ENCODE data around the gene TBX4.
"Not testable (repeated sequence)": the region's sequence is repeated elsewhere in the genome, so short reads cannot be mapped to it uniquely, and the experiment has no call there.

TBX4 gene

DNA sequence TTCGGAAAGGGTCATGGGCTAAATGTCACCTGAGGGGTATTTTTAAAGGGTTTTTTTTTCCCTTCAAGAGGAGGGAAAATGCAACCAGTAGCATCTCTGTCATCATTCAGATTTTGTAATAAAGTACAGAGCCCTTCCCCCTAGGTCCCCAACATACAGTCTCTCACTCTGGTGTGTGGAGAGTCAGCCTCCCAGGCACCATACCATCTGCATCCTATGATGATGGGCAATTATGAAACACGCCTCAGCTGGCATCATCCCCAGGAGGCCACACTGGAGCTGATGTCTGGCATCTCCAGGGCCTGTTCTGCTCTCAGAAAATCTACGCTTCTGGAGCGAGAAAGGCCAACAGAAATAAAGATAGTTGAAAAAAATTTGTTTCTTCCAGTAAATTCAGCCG, 32.0 kb downstream of the TBX4 start:
- no peak for DNase-seq (ENCODE audit: low read depth)

DNA sequence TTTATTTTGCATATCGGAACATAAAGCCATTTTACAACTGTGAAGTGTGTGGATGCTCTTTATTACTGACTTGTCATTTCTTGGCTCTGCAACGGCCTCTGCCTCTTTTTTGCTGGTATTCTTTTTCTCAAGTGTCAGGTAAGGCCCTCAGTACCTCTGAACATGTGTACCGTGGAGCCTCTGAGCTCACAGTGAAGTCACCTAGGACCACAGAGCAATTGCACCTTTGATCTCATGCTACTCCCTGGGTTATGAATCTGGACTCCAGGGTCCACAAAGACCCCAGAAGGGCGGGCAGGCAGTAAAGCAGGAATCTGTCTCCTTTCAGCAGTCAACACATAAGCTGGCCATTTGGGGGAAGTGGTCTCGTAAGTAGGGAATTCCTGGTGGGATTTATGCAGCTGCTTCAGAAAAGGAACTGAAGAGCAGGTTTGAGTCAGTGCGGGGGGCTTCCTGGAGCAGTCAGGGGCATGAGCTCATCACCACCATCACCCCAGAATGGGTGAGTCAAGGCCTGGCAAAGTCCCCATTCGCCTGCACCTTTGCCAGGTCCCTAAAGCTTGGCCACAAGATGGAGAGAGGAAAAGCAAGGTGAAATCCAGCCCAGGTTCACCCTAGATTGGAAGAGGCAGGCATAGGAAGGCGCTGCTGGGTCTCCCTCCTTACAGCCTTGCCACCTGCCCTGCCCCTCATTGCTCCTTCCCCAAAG, 33.0 kb downstream of the TBX4 start:
- no peak for DNase-seq (ENCODE audit: low read depth)

DNA sequence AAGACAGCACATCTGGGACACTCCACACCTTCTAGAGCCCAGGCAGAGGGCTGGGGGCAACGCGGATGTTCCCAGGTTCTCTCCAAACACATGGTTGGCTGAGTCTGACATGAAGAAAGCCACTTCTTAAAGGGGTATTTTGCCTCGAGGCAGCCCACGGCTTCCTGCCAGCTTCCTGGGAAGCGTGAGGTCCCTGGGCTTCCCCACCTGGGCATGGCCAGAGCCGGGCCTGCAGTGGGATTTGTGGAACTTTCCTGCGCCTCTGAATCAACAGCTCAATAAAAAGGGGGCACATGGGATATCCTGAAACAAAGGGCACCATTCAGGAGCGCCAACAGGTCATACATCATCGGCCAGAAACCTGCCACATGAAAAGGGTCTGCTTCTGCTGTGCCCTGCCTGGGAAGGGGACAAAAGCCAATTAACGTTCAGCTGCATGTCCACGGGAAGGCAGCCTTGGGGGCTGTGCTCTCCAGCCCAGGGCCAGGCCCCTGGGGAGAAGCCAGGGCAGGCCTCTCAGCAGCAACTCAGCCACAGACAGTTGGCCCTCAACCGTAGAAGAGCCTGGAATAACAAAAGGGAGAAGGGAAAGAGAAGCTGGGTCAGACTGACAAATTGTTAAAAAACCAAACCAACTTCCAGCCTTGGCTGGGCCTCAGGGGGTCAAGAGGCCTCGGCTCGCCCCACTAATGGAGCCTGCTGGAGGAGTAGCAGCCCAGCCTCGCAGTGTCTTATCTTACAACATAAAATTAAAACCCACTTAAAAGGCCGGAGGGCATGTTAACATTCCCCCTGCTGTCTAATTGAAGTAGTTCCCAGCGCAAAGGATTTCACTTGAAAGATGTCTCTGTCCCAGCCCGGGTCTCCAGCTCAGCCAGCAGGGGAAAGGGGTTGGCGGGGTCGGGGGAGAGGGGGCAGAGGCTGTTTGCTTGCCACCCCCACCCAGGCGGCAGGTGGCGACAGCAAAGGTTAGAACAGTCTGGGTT, 34.2 kb downstream of the TBX4 start:
- DNase-seq (ENCODE audit: low read depth) = no peak

DNA sequence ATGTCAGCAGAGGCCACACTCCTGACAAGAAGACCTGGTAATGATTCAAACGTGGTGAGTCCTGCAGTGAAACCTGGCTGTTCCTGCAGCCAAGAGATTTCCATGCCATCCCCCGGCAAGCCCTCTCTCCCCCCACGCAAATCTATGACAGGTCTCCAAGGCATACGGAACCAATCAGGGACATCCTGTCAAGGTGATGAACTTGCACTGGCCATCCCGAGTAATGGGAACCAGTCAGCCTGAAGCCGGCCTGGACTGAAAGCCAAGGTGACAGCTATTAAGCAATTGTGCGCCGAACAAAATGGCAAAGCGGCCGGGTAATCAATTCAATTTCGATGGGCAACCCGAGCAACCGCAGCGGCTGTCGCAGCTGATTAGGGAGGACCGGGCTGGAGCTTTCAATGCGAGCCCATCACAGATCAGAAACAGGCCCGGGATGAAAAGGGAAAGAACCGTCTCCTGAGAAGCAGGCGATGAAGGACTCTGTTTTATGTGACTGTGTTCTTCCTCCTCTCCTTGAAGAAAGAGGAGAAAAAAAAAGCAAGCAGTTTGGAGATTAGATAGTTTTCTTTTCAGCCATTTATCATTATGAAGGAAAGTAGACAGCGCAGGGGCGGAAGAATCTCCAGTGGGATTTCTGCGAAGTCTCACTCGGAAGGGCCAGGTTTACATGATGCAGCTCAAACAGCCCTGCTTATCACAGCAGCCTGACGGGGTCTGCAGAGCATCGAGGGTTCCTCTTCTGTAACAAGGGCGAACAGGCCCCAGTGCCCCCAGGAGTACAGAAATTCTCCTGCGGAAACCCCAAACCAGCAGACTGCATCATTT, 35.2 kb downstream of the TBX4 start:
- DNase-seq (ENCODE audit: low read depth) = no peak

DNA sequence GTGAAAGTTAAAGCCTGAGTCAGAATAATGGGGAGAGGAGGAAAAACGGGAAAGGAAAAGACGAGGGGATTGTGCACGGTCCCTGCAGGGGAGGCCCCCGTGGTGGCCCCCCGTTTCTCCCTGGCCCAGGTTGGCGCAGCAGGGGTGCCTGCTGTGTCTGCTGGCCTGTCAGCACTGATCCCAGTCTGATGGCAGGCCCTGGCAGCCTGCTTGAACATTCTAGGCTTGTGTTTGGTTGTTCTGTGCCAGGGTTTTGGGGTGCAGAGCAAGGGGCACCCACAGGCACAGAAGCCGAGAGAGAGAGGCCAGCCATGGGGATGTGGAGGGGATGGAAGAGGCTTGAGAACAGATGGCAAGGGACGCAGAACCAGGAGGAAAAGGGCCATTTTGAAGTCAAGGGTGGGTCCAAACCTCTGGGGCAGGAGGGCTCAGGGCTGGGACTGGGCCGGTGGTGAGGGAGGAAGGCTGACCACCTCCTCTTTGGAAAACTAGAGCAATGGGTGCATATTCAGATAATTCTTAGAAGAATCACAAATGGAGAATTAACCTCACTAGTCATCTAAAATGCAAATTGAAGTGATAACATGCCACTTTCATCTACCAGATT, 35.9 kb downstream of the TBX4 start:
- no peak for DNase-seq (ENCODE audit: low read depth)

DNA sequence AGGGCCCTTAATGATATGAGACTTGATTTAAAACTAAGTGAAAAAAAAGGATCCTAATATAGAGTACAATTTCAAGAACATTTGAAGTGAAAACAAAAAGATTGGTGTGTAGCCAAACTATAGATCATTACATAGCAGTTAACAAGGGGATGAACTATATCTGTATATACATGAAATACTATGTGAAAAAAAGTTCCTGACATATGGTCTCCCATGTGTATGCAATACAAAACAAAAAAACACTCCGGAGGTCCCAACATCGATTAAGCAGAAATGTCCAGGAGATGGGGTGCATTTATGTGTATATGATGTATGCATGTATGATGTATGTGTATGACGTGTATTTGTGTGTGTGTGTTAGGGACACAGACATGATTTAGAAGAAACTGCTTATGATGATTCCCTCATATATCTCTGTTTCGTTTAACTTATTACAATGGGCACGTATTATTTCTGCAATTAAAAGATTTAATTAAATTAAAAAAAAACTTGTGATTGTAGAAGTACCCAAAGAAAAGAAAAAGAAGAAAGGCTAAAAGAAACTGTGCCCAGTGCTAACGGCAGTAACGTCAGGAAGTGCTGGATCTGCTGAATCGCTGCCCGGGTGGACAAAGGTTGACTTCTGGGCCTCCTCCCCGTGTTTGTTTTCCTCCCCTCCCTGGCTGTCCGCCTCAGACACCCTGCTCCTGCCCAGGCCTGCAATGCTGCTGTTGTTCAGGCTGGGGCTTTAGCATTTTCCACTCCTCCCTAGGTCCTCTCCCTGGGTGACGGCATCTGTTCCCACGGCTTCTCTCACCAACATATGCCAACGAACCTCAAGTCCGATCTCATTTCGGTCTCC, 36.9 kb downstream of the TBX4 start:
- DNase-seq (ENCODE audit: low read depth) = no peak

DNA sequence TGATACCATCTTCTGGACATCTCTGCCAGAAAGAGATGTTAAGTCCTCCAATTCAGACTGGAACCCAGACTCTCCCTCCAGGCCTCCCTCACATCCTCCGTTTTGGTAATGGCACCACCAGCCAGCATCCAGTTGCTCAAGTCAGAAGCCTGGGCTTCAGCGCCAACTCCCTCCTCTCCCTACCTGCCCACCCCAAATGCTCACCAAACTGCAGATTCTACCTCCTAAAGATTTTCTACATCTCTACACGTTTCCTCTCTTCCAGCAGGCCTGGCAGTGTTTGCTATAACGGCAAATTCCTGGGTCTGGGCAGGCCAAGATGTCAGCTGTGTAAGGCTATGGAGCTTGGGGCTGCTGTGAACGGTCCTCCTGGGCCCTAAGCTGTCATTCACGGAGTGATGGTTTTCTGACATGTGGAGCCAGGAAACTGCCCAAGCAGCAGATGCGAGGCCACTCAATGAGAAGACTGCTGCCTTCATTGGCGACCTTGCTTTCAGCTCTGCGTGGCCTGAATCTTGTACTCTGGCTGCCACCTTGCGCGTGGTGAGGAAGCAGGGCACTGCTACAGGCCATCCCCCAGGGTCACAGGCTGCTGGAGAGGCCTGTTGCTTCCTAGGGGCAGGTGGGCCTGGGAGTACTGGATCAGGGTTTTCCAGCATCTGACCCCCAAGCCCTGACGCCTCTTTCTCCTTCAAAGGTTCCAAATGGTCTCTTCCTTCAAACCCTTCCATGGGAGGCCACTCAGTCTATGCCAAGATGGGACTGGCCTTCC, 37.7 kb downstream of the TBX4 start:
- no peak for DNase-seq (ENCODE audit: low read depth)

DNA sequence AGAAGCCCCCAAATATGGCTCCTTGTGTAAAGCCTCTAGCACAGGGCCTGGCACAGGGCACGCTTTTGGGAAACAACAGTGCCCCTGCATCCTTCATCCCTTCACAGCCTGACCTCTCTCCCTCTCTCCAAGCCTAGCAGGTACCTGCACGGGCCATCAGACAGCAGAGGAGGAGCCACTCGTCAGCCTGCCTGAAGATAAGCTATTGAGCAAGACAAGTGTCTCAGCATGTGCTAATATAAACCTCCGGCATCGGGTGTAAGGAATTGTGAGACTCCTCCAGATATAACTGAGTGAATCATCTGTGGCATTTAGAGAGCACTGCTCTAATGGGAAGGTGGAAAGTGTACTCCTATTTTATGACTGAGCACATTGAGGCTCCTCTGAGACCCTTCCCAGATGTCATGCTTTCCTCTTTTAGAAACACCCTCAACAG, 38.3 kb downstream of the TBX4 start:
- DNase-seq (ENCODE audit: low read depth) = no peak

DNA sequence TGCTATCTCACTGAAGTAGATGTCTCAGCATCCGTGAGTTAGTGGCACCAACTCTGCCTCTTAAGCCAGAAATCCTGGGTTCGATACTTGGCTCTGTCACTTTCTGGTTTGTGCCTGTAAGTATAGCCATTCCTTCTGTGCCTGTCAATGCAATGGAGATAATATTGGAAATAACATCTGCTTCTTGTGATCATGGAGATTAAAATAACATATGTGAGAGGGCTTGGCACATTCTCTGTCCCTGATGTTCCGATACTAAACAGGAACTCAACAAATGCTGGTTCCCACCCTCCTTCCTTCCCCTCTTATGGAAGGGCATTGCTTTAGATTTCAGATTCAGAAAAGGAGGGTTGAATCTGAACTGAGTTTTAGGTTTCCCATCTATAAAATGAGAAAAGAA, 39.8 kb downstream of the TBX4 start:
- no peak for DNase-seq (ENCODE audit: low read depth)

DNA sequence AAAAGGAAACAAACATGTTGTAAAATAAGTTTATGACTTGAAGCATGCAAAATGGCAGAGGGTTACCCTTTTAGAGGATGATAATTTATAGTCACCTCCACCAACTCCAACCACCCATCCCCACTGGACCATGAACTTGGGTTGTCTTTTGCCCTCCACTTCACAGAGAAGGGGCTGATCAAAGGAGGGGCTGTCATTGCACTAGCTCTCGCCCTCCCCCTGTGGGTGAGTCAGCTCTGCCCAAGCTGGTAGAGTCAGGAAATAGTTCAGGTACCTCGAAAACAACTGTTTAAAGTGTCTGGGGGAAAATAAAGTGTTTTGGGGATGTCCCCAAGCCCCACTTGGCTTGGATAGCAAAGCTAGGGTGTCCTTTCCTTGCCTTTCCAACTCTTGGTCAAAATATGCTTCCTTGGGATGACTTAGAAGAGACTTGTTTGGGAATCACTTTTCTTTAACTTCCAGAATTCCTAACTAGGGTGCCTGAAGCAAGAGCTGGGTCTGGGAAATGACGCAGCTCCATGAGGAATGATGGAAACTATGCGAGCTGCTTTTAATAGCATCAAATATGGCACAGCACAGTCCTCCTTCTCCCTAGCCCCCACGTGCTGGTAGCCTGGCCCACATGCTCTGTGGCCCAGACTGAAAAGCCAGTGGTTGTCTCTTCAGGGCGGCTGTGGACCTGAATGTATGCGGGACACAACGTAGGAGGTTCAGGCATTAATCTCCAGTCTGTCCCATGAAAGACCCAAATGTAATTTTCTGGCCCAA, 40.7 kb downstream of the TBX4 start:
- no peak for DNase-seq (ENCODE audit: low read depth)

DNA sequence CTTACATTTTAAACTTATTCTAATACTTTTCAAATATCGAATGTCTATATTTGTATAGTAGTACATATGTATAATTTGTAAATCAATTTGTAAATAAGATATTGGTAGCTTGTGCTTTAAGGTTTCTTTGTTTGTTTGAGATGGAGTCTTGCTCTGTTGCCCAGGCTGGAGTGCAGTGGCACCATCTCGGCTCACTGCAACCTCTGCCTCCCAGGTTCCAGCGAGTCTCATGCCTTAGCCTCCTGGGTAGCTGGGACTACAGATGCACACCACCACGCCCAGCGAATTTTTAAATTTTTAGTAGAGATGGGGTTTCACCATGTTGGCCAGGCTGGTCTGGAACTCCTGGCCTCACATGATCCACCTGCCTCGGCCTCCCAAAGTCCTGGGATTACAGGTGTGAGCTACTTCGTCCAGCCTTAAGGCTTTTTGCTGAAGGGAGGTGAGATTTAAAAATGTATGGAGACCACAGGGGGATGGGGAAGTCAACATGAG, 41.7 kb downstream of the TBX4 start:
- not testable (repeated sequence) for DNase-seq (ENCODE audit: low read depth)

DNA sequence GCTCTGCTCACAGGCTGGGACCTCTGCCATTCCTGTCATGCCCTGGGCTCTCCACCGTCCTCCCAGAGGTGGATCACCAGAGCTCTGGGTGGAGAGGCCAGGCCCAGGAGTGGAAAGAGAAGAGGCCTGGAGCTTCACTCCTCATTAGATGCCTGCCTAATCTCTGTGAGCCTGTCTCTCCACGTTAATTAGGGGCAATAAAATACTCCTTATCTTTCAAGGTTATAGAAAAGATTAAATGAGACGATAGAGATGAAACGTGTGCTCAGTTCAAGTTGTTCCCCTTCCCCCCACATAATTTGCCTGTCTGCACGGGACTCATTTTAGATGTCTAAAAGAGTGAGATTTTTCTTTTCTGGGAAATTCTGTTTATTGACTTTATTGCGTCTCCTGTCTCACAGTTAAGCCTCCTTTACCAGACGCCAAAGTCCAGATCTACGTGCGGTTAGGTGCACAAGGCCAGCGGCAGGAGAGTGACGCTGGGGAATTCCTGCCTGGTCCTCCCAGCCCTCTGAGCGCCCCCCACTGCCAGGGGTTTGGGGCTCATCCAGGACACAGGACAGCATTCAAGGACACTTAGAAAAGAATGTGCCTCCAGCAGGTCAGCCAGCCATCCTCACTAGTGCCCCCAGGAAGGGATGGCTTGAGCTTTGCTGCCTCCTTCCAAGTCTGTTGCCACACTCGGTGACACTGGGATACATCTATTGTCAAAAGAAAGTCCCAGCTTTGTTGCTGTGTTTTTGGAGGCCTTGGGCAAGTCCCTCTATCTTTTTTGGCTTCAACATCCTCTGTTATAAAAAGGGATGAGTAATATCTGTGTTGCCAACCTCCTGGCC, 42.3 kb downstream of the TBX4 start:
- no peak for DNase-seq (ENCODE audit: low read depth)

DNA sequence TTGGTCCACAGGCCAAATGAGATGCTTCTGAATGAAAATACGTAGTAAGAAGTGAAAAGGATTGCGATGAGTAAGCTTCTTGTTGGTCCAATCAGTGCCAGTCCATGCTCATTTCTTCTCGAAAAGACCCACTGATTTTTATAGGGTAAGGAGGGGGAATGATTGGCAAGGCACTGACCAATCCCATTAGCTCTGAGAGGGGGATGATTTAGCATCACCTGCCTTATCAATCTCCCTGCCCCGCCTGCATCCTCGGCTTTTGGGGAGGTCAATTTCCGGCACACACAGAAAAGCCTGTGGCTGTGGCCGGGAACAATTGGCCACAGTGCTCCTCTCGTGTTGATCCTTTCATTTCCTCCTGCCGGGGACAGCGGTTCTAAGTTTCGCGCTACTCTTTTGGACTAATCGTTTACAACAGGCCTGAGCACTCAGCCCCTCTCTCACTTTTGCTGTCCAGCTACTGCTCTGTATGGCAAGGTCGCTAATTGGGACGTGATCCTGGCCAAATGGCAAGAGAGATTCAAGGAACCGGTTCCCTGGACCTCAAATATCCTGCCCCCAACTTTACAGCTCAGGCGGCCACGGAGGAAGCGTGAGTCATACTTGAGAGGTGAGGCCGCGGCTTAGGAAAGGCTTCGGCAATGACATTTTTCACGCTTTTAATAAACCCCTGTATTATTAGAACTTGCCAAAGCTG, 43.1 kb downstream of the TBX4 start:
- DNase-seq (ENCODE audit: low read depth) = no peak

DNA sequence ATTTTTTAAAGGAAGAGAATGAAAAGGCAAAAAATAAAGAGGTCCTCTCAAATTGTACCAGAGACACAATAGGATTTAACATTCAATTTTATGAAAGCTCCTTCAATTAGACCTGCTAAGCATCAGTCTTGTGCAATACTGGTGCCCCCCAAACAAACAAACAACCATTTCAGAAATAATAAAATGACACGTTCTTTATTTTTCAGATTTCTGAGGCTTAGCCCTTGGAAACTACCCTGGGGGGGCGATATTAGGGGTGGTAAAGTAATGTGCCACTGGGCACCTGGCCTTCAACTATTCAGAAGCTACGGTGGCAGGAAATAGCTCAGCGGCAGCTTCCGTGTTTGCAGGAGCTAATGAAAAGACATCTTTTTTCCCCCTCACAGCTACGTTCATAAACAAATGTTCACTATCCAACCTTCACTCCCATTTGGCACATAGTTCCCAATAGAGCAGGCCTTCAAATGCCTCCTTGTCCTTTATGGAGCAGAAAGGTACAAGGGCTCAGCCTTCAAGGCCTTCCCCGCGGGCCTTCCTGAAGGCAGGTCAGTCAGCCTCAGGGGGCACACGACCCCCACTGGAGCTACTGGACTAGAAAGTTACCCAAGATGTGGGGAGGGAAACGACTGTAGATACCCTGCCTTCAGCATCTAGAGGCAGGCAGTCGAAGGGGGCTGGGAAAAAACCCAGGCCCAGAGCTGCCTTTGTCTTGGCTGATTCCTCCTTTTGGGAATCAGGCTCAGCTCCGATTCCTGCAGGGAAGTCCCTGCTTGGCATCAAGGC, 44.1 kb downstream of the TBX4 start:
- no peak for DNase-seq (ENCODE audit: low read depth)

DNA sequence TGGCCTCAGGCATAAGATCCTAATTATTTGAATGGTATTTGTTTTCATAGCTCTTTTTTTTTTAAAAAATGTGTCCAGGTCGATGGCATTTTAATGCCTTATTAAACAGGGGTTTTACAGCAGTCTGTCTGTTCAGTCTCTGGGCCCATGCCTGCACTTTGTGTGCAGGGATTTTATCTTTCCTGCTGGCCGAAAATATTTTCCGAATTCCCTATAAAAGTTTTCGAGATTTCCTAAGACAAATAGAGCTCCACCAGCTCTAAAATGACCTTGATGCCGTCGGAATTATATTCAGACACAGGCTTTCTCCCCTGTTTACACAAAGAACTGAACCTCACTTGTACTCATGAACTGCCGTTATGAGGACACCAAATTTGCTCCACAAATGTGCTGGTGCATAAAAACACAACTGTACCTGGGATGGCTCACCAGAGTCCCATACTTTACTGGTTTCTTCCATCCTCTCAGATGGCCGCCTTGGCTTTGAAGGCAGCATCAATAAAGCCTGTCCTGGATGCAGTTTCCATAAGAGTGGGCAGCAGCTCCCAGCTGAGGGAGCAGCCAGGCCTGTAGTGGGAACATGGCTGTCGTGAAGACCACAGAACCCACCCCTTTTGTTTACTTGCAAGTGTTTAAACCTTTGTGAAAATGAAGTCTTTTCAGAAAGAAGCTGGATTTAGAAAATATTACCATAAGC, 44.9 kb downstream of the TBX4 start:
- no peak for DNase-seq (ENCODE audit: low read depth)

All from stimulated activated CD8-positive, alpha-beta memory T cell treated with anti-CD3 and anti-CD28 coated beads, Interleukin-4, amount 100 ng/mL, for 24 hours (primary cell).